PC-9 (cell line): ENCODE data around the gene GALC. TPM values are rescaled to one million over a fixed set of nuclear protein-coding genes. Genes with fewer than 3 reads are reported as not detected.

ENCODE experiments used
- BruUV-seq: library from RNA; stranded (reverse); fragments of 400-500 nt; replicated peaks from 2 replicates; lab custom pipeline; 2021; lab: Mats Ljungman, UMichigan
- CTCF ChIA-PET: fragments of 300-600 bp; sonication (Branson Sonifier 250); formaldehyde crosslinking; loops from one replicate; lab custom pipeline; 2022; ENCODE audit warnings: antibody characterized with exemption; lab: Charles Lee
- POLR2A ChIA-PET: fragments of 300-600 bp; sonication (Branson Sonifier 250); formaldehyde crosslinking; loops from one replicate; lab custom pipeline; 2022; ENCODE audit warnings: antibody characterized with exemption; ENCODE audit not compliant: unreplicated experiment; lab: Charles Lee
- DNase-seq, 2 experiments: peaks; one replicate each; pipeline versions ENCODE4 v3.0.0 to v3.0.0-alpha.2; 2015 to 2022; ENCODE audit warnings: mixed read lengths in 1 of 2
- H2AFZ ChIP-seq: fragments of 200-600 bp; sonication (generic); 2 replicates; pipeline ENCODE4 v1.8.1; 2017; ENCODE audit warnings: antibody characterized with exemption
- H3F3A ChIP-seq: fragments of 200-600 bp; sonication (generic); 2 replicates; pipeline ENCODE4 v1.8.1; 2017; ENCODE audit warnings: antibody characterized with exemption, mild to moderate bottlenecking, low read depth; ENCODE audit not compliant: insufficient read depth
- H3K27ac ChIP-seq: fragments of 200-600 bp; sonication (generic); 2 replicates; pipeline ENCODE4 v1.6.1; 2016; ENCODE audit warnings: mixed run types
- H3K27me3 ChIP-seq: fragments of 200-600 bp; sonication (generic); 2 replicates; pipeline ENCODE4 v1.6.1; 2016; ENCODE audit warnings: low read depth, mixed run types; ENCODE audit not compliant: insufficient read depth
- H3K36me3 ChIP-seq: fragments of 200-600 bp; sonication (generic); 2 replicates; pipeline ENCODE4 v1.6.1; 2016; ENCODE audit warnings: low read depth, mixed run types
- H3K4me1 ChIP-seq: fragments of 200-600 bp; sonication (generic); replicated peaks from 2 replicates; pipeline ENCODE4 v1.6.1; 2016; ENCODE audit warnings: mixed run types; ENCODE audit not compliant: insufficient read depth
- H3K4me2 ChIP-seq: fragments of 200-600 bp; sonication (generic); 2 replicates; pipeline ENCODE4 v1.6.1; 2017; ENCODE audit warnings: mixed run types
- H3K4me3 ChIP-seq: fragments of 200-600 bp; sonication (generic); 2 replicates; pipeline ENCODE4 v1.6.1; 2016; ENCODE audit warnings: mixed run types
- H3K79me2 ChIP-seq: fragments of 200-600 bp; sonication (generic); 2 replicates; pipeline ENCODE4 v1.6.1; 2017; ENCODE audit warnings: low read depth, mixed run types
- H3K9me2 ChIP-seq: fragments of 200-600 bp; sonication (generic); 2 replicates; pipeline ENCODE4 v1.8.1; 2017; ENCODE audit warnings: mild to moderate bottlenecking; ENCODE audit not compliant: insufficient read depth
- H3K9me3 ChIP-seq: fragments of 200-600 bp; sonication (generic); 2 replicates; pipeline ENCODE4 v1.8.1; 2016; ENCODE audit warnings: low read depth; ENCODE audit not compliant: insufficient read depth
- H4K20me1 ChIP-seq: fragments of 200-600 bp; sonication (generic); 2 replicates; pipeline ENCODE4 v1.8.1; 2017; ENCODE audit not compliant: insufficient read depth
- CTCF ChIP-seq: fragments of 200-600 bp; sonication (generic); conservative IDR thresholded peaks from 2 replicates; pipeline ENCODE4 v1.6.1; 2017; ENCODE audit warnings: mixed run types, antibody characterized with exemption, mild to moderate bottlenecking, moderate library complexity
- EZH2 ChIP-seq: fragments of 200-600 bp; sonication (generic); IDR thresholded peaks from 2 replicates; pipeline ENCODE4 v1.8.0; 2017; ENCODE audit warnings: antibody characterized with exemption, low read depth
- intact Hi-C: fragments of 100-400 bp; cut with micrococcal nuclease; formaldehyde crosslinking; loops from one replicate; pipeline ENCODE4 v1.10.0; 2022; ENCODE audit not compliant: unreplicated experiment
- total RNA-seq: library from RNA; stranded (reverse); gene quantifications from 2 replicates; pipeline ENCODE4 v1.2.3, GENCODE V29; 2021

The GALC gene
- total RNA-seq, 1 experiment from 2014 or later: 2.0 TPM

- H3F3A ChIP-seq: no peaks in the 10 kb centered on the region
- no peaks in the 10 kb centered on the region for H3K4me1 ChIP-seq
- H3K27me3 ChIP-seq: peaks cover 4% of the 10 kb centered on the region; the same call in 1 of the 2 replicates
- H4K20me1 ChIP-seq: no peaks in the 10 kb centered on the region
- no peaks in the 10 kb centered on the region for H3K9me3 ChIP-seq
- H2AFZ ChIP-seq: no peak overlapping the region
- POLR2A ChIA-PET: no interaction called here
- no TSS peak for BruUV-seq
- H3K4me3 ChIP-seq: no peak overlapping the region
- TF ChIP-seq CTCF (no peak), EZH2 (no peak)
- no peaks in the 10 kb centered on the region for H3K9me2 ChIP-seq
- no peaks in the 10 kb centered on the region for H3K79me2 ChIP-seq
- intact Hi-C loops: no loop called here
- CTCF ChIA-PET: no interaction called here
- H3K27ac ChIP-seq: no peak overlapping the region
- no peak overlapping the region for H3K4me2 ChIP-seq
- no peak for DNase-seq
- no peaks in the 10 kb centered on the region for H3K36me3 ChIP-seq
Observed at GRCh38 chr14:87955501-87955900, 37.5 kb downstream of the GALC start.

- Histone ChIP-seq H3K79me2 (no peaks in the 10 kb centered on the region), H4K20me1 (no peaks in the 10 kb centered on the region), H3K9me2 (no peaks in the 10 kb centered on the region), H3K4me1 (no peaks in the 10 kb centered on the region), H3K4me2 (no peak overlapping the region), H3F3A (no peaks in the 10 kb centered on the region), H3K27me3 (peaks cover 4% of the 10 kb centered on the region; the same call in 1 of the 2 replicates), H3K27ac (no peak overlapping the region), H3K4me3 (no peak overlapping the region), H2AFZ (no peak overlapping the region), H3K36me3 (no peaks in the 10 kb centered on the region), H3K9me3 (no peaks in the 10 kb centered on the region)
- no peak for TF ChIP-seq CTCF
- no peak for TF ChIP-seq EZH2
- CTCF ChIA-PET: no interaction called here
- DNase-seq: no peak
- BruUV-seq: no TSS peak
- POLR2A ChIA-PET: no interaction called here
- intact Hi-C loops: no loop called here
Observed at GRCh38 chr14:87952307-87953094, 40.5 kb downstream of the GALC start.

- TF ChIP-seq CTCF (peak; percentile 74), EZH2 (no peak)
- CTCF ChIA-PET: no interaction called here
- Histone ChIP-seq H3F3A (no peaks in the 10 kb centered on the region), H3K27ac (no peak overlapping the region), H3K79me2 (no peaks in the 10 kb centered on the region), H2AFZ (no peak overlapping the region), H3K27me3 (no peaks in the 10 kb centered on the region), H3K4me2 (no peak overlapping the region), H3K9me3 (no peaks in the 10 kb centered on the region), H3K9me2 (no peaks in the 10 kb centered on the region), H3K4me1 (no peaks in the 10 kb centered on the region), H3K36me3 (no peaks in the 10 kb centered on the region), H4K20me1 (no peaks in the 10 kb centered on the region), H3K4me3 (no peak overlapping the region)
- intact Hi-C loops: loop anchor here (10.0 kb wide), 1 partner anchor 230 kb away; no protein-coding TSS in a partner anchor
- POLR2A ChIA-PET: no interaction called here
- no peak for DNase-seq
- no TSS peak for BruUV-seq
Observed at GRCh38 chr14:87944987-87945604, 47.9 kb downstream of the GALC start.
